Panc1 (cell line): Measurements from ENCODE around the gene NTNG1. TPM values are rescaled to one million over a fixed set of nuclear protein-coding genes. Genes with fewer than 3 reads are reported as not detected.

Source experiments
- ATAC-seq: fragments of 200-7000 bp; cut with Tn5 transposase; 2 replicates; pipeline ENCODE4 v1.9.1; 2020; ENCODE audit warnings: mild to moderate bottlenecking, moderate library complexity
- BruUV-seq: library from RNA; stranded (reverse); fragments of 400-500 nt; replicated peaks from 2 replicates; lab custom pipeline; 2021; lab: Mats Ljungman, UMichigan
- CTCF ChIA-PET: fragments of 300-600 bp; sonication (Branson Sonifier 250); formaldehyde crosslinking; loops from one replicate; lab custom pipeline; 2022; ENCODE audit warnings: antibody characterized with exemption; lab: Charles Lee
- POLR2A ChIA-PET: fragments of 300-600 bp; sonication (Branson Sonifier 250); formaldehyde crosslinking; loops from one replicate; lab custom pipeline; 2022; ENCODE audit warnings: antibody characterized with exemption; lab: Charles Lee
- DNase-seq: peaks from one replicate; pipeline ENCODE4 v3.0.0-alpha.2; 2010; ENCODE audit warnings: low read depth, low spot score
- H3K27ac ChIP-seq: 2 replicates; pipeline ENCODE4 v1.5.1; 2011; ENCODE audit warnings: mild to moderate bottlenecking, low read length, inconsistent platforms
- H3K27me3 ChIP-seq: fragments of 200-500 bp; sonication (Bioruptor generic); 2 replicates; pipeline ENCODE4 v1.6.0; 2014; ENCODE audit warnings: low read length, inconsistent platforms; ENCODE audit not compliant: control insufficient read depth, insufficient read depth
- H3K36me3 ChIP-seq: fragments of 200-500 bp; sonication (Bioruptor generic); 2 replicates; pipeline ENCODE4 v1.5.1; 2014; ENCODE audit warnings: inconsistent platforms, mild to moderate bottlenecking, low read length, moderate library complexity; ENCODE audit not compliant: control insufficient read depth, insufficient read depth
- H3K4me1 ChIP-seq: 2 replicates; pipeline ENCODE4 v1.5.1; 2011; ENCODE audit warnings: inconsistent platforms, mild to moderate bottlenecking, low read length, moderate library complexity; ENCODE audit not compliant: control insufficient read depth, insufficient read depth
- H3K4me3 ChIP-seq, 2 experiments: 2 replicates each; pipeline ENCODE4 v1.5.1; 2011 to 2012; ENCODE audit warnings: low read depth in 2 of 2, low read length in 2 of 2, mild to moderate bottlenecking in 2 of 2, inconsistent platforms in 1 of 2, moderate library complexity in 1 of 2
- H3K9me3 ChIP-seq: fragments of 200-500 bp; sonication (Bioruptor generic); 2 replicates; pipeline ENCODE4 v1.5.1; 2014; ENCODE audit warnings: low read depth, mild to moderate bottlenecking, inconsistent platforms, low read length, moderate library complexity; ENCODE audit not compliant: control insufficient read depth, insufficient read depth
- CTCF ChIP-seq: fragments of 450-650 bp; IDR thresholded peaks from 2 replicates; pipeline ENCODE4 v1.5.1; 2017; ENCODE audit warnings: mild to moderate bottlenecking
- POLR2AphosphoS5 ChIP-seq: IDR thresholded peaks from 2 replicates; pipeline ENCODE4 v1.6.1; 2012; ENCODE audit warnings: mild to moderate bottlenecking, low read depth, low read length, moderate library complexity
- REST ChIP-seq, 2 experiments: IDR thresholded peaks; 2 replicates each; pipeline ENCODE4 v1.6.1; 2011 to 2012; ENCODE audit warnings: low read depth in 2 of 2, control low read depth in 1 of 2, low read length in 1 of 2, mild to moderate bottlenecking in 1 of 2, moderate library complexity in 1 of 2; ENCODE audit not compliant: insufficient read depth in 1 of 2
- SIN3A ChIP-seq: IDR thresholded peaks from 2 replicates; pipeline ENCODE4 v1.6.1; 2012; ENCODE audit warnings: low read depth, mild to moderate bottlenecking, low read length, moderate library complexity, borderline replicate concordance; ENCODE audit not compliant: insufficient read depth
- TCF7L2 ChIP-seq: IDR thresholded peaks from 2 replicates; pipeline ENCODE4 v1.6.1; 2011; ENCODE audit warnings: mild to moderate bottlenecking, low read depth, low read length, inconsistent platforms
- in situ Hi-C: cut with HindIII; loops from 2 replicates; pipeline ENCODE4 v1.10.0; 2016; ENCODE audit warnings: low sequenced_read_pairs, low pct_unique_long_range_greater_than_20kb
- intact Hi-C: fragments of 100-400 bp; cut with micrococcal nuclease; formaldehyde crosslinking; loops from one replicate; pipeline ENCODE4 v1.10.0; 2022; ENCODE audit not compliant: unreplicated experiment
- total RNA-seq: library from RNA; stranded (reverse); gene quantifications from one replicate; pipeline ENCODE4 v1.2.1, GENCODE V29; 2021; ENCODE audit not compliant: unreplicated experiment

NTNG1 gene
- total RNA-seq, 1 experiment from 2014 or later = 0.13 TPM

DNA sequence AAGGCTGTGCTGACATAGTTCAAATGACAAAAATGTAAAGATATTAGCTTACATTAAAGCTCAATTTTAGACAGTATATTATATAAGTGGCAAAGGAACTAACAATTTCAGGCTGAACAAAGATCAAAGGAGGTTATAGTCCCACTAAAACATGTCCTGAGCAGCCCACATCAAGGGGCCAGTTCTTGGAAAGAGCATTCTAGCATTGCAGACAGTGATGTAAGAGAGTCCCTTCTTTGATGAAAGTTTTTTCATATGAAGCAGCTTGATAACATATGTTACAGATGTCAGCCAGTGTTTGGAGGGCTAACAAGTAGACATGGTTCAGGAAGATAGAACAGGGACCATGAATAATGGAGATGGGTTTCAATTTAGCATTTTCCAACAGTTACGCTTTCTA, 301.7 kb downstream of the NTNG1 start:
- ChIA-PET POLR2A (no interaction called here), CTCF (no interaction called here)
- no TSS peak for BruUV-seq
- intact Hi-C loops (no loop called here), in situ Hi-C loops (no loop called here)
- no peak for ATAC-seq
- Histone ChIP-seq H3K4me1 (no peaks in the 10 kb centered on the region), H3K36me3 (no peaks in the 10 kb centered on the region), H3K27ac (no peak overlapping the region), H3K27me3 (no peaks in the 10 kb centered on the region), H3K9me3 (no peaks in the 10 kb centered on the region), H3K4me3 (no peak overlapping the region)
- TF ChIP-seq CTCF = no peak
- TF ChIP-seq REST (IDR thresholded peaks at IDR 0.05; ENCODE audit: insufficient read depth in 1 of 2, low read depth in 2 of 2, low read length in 1 of 2) = no peak
- no peak for TF ChIP-seq SIN3A
- TF ChIP-seq TCF7L2 = no peak
- no peak for TF ChIP-seq POLR2AphosphoS5
- no peak for DNase-seq

DNA sequence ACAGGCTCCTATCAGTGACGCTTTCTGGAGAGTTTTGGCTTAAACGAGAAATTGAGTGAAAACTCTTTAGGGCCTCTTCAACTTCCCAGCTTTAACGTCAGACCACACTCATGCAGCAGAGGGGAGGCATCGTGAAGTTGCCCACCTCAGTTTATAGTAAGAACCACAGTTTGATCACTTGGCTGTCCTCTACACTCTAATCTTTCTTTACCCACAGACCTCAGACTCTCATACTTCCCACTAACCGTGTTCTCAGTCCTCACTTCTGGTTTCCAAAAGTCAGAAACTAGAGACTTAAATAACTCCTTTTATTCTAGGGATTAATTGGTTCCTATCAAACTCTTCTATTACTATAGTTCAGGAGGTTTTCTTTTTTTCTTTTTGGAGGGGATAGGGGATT, 302.2 kb downstream of the NTNG1 start:
- Histone ChIP-seq H3K9me3 (no peaks in the 10 kb centered on the region), H3K4me1 (no peaks in the 10 kb centered on the region), H3K36me3 (no peaks in the 10 kb centered on the region), H3K27me3 (no peaks in the 10 kb centered on the region), H3K27ac (no peak overlapping the region), H3K4me3 (no peak overlapping the region)
- in situ Hi-C loops (no loop called here), intact Hi-C loops (no loop called here)
- POLR2A ChIA-PET = no interaction called here
- CTCF ChIA-PET = no interaction called here
- no TSS peak for BruUV-seq
- no peak for ATAC-seq
- no peak for TF ChIP-seq SIN3A
- TF ChIP-seq CTCF = no peak
- no peak for TF ChIP-seq TCF7L2
- TF ChIP-seq REST (IDR thresholded peaks at IDR 0.05; ENCODE audit: insufficient read depth in 1 of 2, low read depth in 2 of 2, low read length in 1 of 2) = no peak
- TF ChIP-seq POLR2AphosphoS5 = no peak
- no peak for DNase-seq
